Stomach (tissue), 9 donors: Measurements from ENCODE around the gene CDC16. TPM values are rescaled to one million over a fixed set of nuclear protein-coding genes. Genes with fewer than 3 reads are reported as not detected.

Experiments
- DNase-seq, 2 donors: peaks; one replicate each; pipeline versions ENCODE4 v3.0.0 to v3.0.0-alpha.2; 2013 to 2019
- H3K27ac ChIP-seq, 5 donors: fragments of 200-600 bp in 4 of 5; sonication (generic) in 4 of 5; one replicate each; pipeline ENCODE4 v1.5.1; 2013 to 2019; ENCODE audit warnings: mild to moderate bottlenecking in 1 of 5, moderate library complexity in 1 of 5
- H3K27me3 ChIP-seq, 3 donors: fragments of 200-600 bp; sonication (generic); one replicate each; pipeline ENCODE4 v1.5.1; 2017 to 2019; ENCODE audit warnings: mixed run types in 1 of 3
- H3K36me3 ChIP-seq, 4 donors: fragments of 200-600 bp; sonication (generic); 1 replicate in 3 of 4; 2 replicates in 1 of 4; pipeline ENCODE4 v1.5.1; 2016 to 2019
- H3K4me1 ChIP-seq, 4 donors: fragments of 200-600 bp; sonication (generic); one replicate each; pipeline ENCODE4 v1.5.1; 2016 to 2019
- H3K4me3 ChIP-seq, 4 donors: fragments of 200-600 bp; sonication (generic) in 3 of 4; one replicate each; pipeline ENCODE4 v1.5.1; 2016 to 2019; ENCODE audit warnings: mild to moderate bottlenecking in 1 of 4
- H3K9me3 ChIP-seq, 4 donors: fragments of 200-600 bp; sonication (generic); one replicate each; pipeline ENCODE4 v1.5.1; 2016 to 2019
- EP300 ChIP-seq: sonication (generic); formaldehyde crosslinking; IDR thresholded peaks from one replicate; pipeline ENCODE4 v1.6.1; 2017; ENCODE audit warnings: antibody characterized with exemption
- POLR2A ChIP-seq, 4 donors: fragments of 450-650 bp; IDR thresholded peaks; one replicate each; pipeline ENCODE4 v1.6.1; 2016; ENCODE audit warnings: antibody characterized with exemption in 4 of 4, control low read depth in 2 of 4, mild to moderate bottlenecking in 1 of 4, moderate library complexity in 1 of 4
- POLR2AphosphoS5 ChIP-seq, 3 donors: sonication (generic); formaldehyde crosslinking; IDR thresholded peaks; one replicate each; pipeline ENCODE4 v1.6.1; 2016; ENCODE audit warnings: antibody characterized with exemption in 3 of 3
- WGBS, 5 donors: extraction: QIAGEN DNeasy Blood & Tissue Kit in 3 of 5; methylation state at CpG; one replicate each; pipeline versions ENCODE4 v1.1.5 to v1.1.7; 2013 to 2018; 5-methylcytosine and 5-hydroxymethylcytosine counted together
- intact Hi-C: fragments of 100-400 bp; cut with DNase I; formaldehyde crosslinking; loops from one replicate; pipeline ENCODE4 v1.15.1; 2023; ENCODE audit warnings: low total_unique reads
- polyA plus RNA-seq, 3 donors: library from polyadenylated mRNA; stranded (reverse); fragments of 200-250 nt; gene quantifications; one replicate each; pipeline ENCODE4 v1.2.3, GENCODE V29; 2013
- total RNA-seq, 5 donors: library from RNA; depleted of rRNA; stranded (reverse); fragments of >200 nt; gene quantifications; one replicate each; pipeline versions ENCODE4 v1.1.0 to v1.2.3, GENCODE V29; 2014 to 2016
- TF ChIP-seq, protein P1 (sequence below), 7 experiments: fragments of 450-650 bp in 4 of 7; fragments of 200-600 bp in 3 of 7; sonication (generic) in 3 of 7; IDR thresholded peaks; one replicate each; pipeline ENCODE4 v1.5.1; 2016 to 2019; ENCODE audit warnings: antibody characterized with exemption in 7 of 7, control low read depth in 2 of 7, mild to moderate bottlenecking in 1 of 7
- donor health status: healthy with polysubstance abuse.
- donor health status: Bipolar disorder and iron deficiency.
- donor health status: healthy.

CDC16 gene
- total and polyA plus RNA-seq, 8 donors = 49.3 to 98.5 (median 67.0) TPM

DNA sequence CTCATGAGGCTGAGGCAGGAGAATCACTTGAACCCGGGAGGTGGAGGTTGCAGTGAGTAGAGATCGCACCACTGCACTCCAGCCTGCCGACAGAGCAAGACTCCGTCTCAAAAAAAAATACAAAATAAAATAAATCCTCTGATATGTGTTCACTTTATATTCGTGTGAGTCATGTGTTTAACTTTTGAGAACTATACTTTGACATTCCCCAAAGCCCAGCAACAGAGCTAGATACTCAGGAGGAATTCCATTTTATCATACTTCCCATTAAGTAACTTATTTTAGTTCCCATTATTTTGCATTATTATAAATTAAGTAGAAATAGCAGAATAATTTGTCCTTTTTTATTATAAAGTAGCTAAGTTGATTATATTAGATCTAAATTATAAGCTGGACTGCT, 76.3 kb downstream of the CDC16 start:
- Histone ChIP-seq H3K4me1 (peaks cover 10 to 33% (median 20%) of the 10 kb centered on the region in 4 donors), H3K27me3 (no peaks in the 10 kb centered on the region), H3K36me3 (peaks cover 3 to 17% (median 13%) of the 10 kb centered on the region in 4 donors), H3K27ac (no peak overlapping the region), H3K4me3 (no peak overlapping the region), H3K9me3 (no peaks in the 10 kb centered on the region)
- 63 to 78% (median 76%) methylated on average over 5 of the region's 5 CpGs for WGBS, 5 donors
- DNase-seq = no peak
- TF ChIP-seq POLR2A (IDR thresholded peaks at IDR 0.05) = no peak
- no peak for TF ChIP-seq POLR2AphosphoS5 (IDR thresholded peaks at IDR 0.05)
- no peak for TF ChIP-seq EP300
- TF ChIP-seq, protein P1, sequence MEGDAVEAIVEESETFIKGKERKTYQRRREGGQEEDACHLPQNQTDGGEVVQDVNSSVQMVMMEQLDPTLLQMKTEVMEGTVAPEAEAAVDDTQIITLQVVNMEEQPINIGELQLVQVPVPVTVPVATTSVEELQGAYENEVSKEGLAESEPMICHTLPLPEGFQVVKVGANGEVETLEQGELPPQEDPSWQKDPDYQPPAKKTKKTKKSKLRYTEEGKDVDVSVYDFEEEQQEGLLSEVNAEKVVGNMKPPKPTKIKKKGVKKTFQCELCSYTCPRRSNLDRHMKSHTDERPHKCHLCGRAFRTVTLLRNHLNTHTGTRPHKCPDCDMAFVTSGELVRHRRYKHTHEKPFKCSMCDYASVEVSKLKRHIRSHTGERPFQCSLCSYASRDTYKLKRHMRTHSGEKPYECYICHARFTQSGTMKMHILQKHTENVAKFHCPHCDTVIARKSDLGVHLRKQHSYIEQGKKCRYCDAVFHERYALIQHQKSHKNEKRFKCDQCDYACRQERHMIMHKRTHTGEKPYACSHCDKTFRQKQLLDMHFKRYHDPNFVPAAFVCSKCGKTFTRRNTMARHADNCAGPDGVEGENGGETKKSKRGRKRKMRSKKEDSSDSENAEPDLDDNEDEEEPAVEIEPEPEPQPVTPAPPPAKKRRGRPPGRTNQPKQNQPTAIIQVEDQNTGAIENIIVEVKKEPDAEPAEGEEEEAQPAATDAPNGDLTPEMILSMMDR (IDR thresholded peaks at IDR 0.05) = no peak
- intact Hi-C loops = no loop called here

DNA sequence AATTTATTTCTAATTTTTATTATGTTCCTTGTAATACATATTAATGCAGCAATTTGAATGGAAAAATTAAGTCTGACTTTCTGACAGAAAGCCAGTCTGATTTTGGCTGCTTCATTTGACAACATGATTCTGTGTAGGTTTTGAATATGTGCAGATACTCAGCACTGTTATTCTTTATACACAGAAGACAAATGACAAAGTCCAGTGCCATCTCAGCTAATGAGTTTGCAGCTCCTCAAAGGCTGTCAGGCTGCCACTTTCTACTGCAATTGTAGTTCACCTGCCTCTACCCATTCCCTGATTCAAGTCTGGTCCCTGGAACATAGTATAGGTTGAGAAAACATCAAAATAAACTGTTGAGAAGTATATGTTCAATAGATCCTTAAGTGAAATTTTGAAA, 76.7 kb downstream of the CDC16 start:
- H3K27ac ChIP-seq = no peak overlapping the region

DNA sequence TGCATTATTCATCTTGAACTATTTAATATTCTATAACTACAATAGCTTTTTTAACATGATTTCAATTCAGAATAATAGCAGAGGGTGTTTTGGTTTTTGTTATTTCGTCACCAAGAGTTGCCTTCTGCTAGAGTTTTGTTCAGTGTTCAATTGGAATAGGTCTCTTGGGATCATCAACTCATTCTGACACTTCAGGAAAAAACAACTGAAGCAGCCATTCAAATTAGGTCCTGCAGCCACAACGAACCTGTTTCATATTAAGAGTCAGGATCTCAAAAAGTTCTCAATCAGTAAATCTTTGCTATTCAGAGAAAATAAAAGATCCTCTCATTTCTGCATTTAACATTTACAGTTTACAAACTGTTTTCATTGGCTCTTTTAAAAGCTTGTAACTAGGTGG, 77.2 kb downstream of the CDC16 start:
- H3K36me3 ChIP-seq = peaks cover 0 to 7% (median 3%) of the 10 kb centered on the region in 4 donors
- TF ChIP-seq EP300 (no peak), POLR2A (IDR thresholded peaks at IDR 0.05) (no peak), POLR2AphosphoS5 (IDR thresholded peaks at IDR 0.05) (no peak)
- TF ChIP-seq, protein P1 (IDR thresholded peaks at IDR 0.05) = no peak
- peaks cover 14 to 42% (median 29%) of the 10 kb centered on the region in 4 donors for H3K4me1 ChIP-seq
- intact Hi-C loops = no loop called here
- H3K4me3 ChIP-seq = no peak overlapping the region
- no peaks in the 10 kb centered on the region for H3K27me3 ChIP-seq
- WGBS, 5 donors = 56 to 68% (median 60%) methylated on average over 2 of the region's 2 CpGs
- H3K27ac ChIP-seq = no peak overlapping the region
- no peak for DNase-seq
- H3K9me3 ChIP-seq = no peaks in the 10 kb centered on the region

More for the DNA sequence above, 76.7 kb downstream of the CDC16 start:
- Histone ChIP-seq H3K36me3 (peaks cover 0 to 13% (median 9%) of the 10 kb centered on the region in 4 donors), H3K4me3 (no peak overlapping the region), H3K27me3 (no peaks in the 10 kb centered on the region), H3K4me1 (peaks cover 14 to 37% (median 24%) of the 10 kb centered on the region in 4 donors), H3K9me3 (no peaks in the 10 kb centered on the region)
- intact Hi-C loops = no loop called here
- TF ChIP-seq, protein P1 (IDR thresholded peaks at IDR 0.05) = no peak
- TF ChIP-seq POLR2AphosphoS5 (IDR thresholded peaks at IDR 0.05) (no peak), POLR2A (IDR thresholded peaks at IDR 0.05) (no peak), EP300 (no peak)
- DNase-seq = no peak

DNA sequence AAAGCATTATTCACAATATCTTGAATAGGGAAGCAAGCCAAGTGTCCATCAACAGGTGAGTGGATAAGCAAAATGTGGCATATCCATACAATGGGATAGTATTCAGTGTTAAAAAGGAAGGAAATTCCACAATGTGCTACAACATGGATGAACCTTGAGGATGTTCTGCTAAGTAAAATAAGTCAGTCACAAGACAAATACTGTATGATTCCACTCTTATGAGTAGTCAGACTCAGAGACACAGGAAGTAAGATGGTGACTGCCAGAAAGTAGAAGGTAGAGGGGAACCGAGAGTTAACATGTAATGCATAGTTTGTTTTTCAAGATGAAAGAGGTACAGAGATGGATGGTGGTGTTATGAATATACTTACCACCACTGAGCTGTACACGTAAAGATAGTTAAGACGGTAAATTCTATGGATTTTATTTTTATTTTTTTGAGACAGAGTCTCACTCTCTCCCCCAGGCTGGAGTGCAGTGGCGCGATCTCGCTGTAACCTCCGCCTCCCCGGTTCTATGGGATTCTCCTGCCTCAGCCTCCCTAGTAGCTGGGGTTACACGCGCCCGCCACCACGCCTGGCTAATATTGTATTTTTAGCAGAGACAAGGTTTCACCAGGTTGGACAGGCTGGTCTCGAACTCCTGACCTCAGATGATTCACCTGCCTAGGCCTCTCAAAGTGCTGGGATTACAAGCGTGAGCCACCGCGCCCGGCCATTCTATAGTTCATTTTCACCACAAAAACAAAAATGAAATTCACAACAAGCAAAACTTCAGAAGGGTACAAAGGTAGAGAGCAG, 78.6 kb downstream of the CDC16 start:
- 76 to 85% (median 83%) methylated on average over 17 of the region's 17 CpGs for WGBS, 5 donors
- peak overlapping the region; percentile 82 to 91 (median 90) for H3K4me3 ChIP-seq
- DNase-seq = no peak

More for the DNA sequence above, 78.6 kb downstream of the CDC16 start:
- H3K4me1 ChIP-seq = peaks cover 20 to 56% (median 41%) of the 10 kb centered on the region in 4 donors
- no peaks in the 10 kb centered on the region for H3K27me3 ChIP-seq
- H3K27ac ChIP-seq = peak overlapping the region; percentile 54 to 98 (median 92)
- intact Hi-C loops = no loop called here
- no peaks in the 10 kb centered on the region for H3K36me3 ChIP-seq
- H3K9me3 ChIP-seq = no peaks in the 10 kb centered on the region
- TF ChIP-seq, protein P1 (IDR thresholded peaks at IDR 0.05) = no peak
- TF ChIP-seq EP300 (no peak), POLR2A (IDR thresholded peaks at IDR 0.05) (no peak), POLR2AphosphoS5 (IDR thresholded peaks at IDR 0.05) (no peak)
